H1 (cell line): ENCODE results near the gene TUT4. TPM values are rescaled to one million over a fixed set of nuclear protein-coding genes. Genes with fewer than 3 reads are reported as not detected.

Experiments
- CTCF ChIA-PET: fragments of 300-600 bp; sonication (Branson Sonifier 250); formaldehyde crosslinking; loops from one replicate; lab custom pipeline; 2021; ENCODE audit not compliant: partially characterized antibody; lab: Charles Lee
- POLR2A ChIA-PET: fragments of 300-600 bp; sonication (Branson Sonifier 250); formaldehyde crosslinking; loops from one replicate; lab custom pipeline; 2021; ENCODE audit warnings: inconsistent platforms; ENCODE audit not compliant: partially characterized antibody; lab: Charles Lee
- DNase-seq, 2 experiments: peaks; one replicate each; pipeline versions ENCODE4 v3.0.0 to v3.0.0-alpha.2; 2010 to 2022; ENCODE audit warnings: low spot score in 2 of 2, low read depth in 1 of 2, mixed read lengths in 1 of 2
- FAIRE-seq: peaks from 2 replicates; lab custom pipeline; 2011; peaks lifted over from hg19 to GRCh38; lab: Jason Lieb, UNC
- H2AFZ ChIP-seq: 2 replicates; pipeline ENCODE4 v1.8.1; 2012; ENCODE audit warnings: low read length, inconsistent platforms
- H2AK5ac ChIP-seq: 2 replicates; pipeline ENCODE4 v1.6.1; 2013; ENCODE audit warnings: low read depth, low read length
- H2BK120ac ChIP-seq: replicated peaks from 2 replicates; pipeline ENCODE3; 2013; ENCODE audit warnings: low read depth, low read length, inconsistent platforms
- H2BK12ac ChIP-seq: 2 replicates; pipeline ENCODE4 v1.6.1; 2013; ENCODE audit warnings: low read depth, low read length
- H2BK15ac ChIP-seq: 2 replicates; pipeline ENCODE4 v1.6.1; 2013; ENCODE audit warnings: low read length
- H2BK20ac ChIP-seq: 2 replicates; pipeline ENCODE4 v1.6.1; 2013; ENCODE audit warnings: low read length
- H2BK5ac ChIP-seq: 2 replicates; pipeline ENCODE4 v1.6.1; 2013; ENCODE audit warnings: low read depth, low read length
- H3K14ac ChIP-seq: 2 replicates; pipeline ENCODE4 v1.6.1; 2013; ENCODE audit warnings: inconsistent platforms; ENCODE audit not compliant: insufficient read length
- H3K18ac ChIP-seq: 2 replicates; pipeline ENCODE4 v1.6.1; 2013; ENCODE audit warnings: low read length; ENCODE audit errors: extremely low read depth
- H3K23ac ChIP-seq: 2 replicates; pipeline ENCODE4 v1.6.1; 2013; ENCODE audit warnings: inconsistent platforms; ENCODE audit not compliant: insufficient read length
- H3K23me2 ChIP-seq: 2 replicates; pipeline ENCODE4 v1.6.1; 2013; ENCODE audit warnings: low read depth, low read length
- H3K27ac ChIP-seq: 2 replicates; pipeline ENCODE4 v1.6.1; 2011; ENCODE audit warnings: low read depth, low read length, inconsistent platforms
- H3K27me3 ChIP-seq, 4 experiments: replicated peaks in 1 of 4; 1 replicate in 1 of 4; 2 replicates in 3 of 4; pipeline versions ENCODE4 v1.6.1 to v1.8.1; 2011 to 2013; ENCODE audit warnings: low read length in 3 of 4, mild to moderate bottlenecking in 3 of 4, inconsistent platforms in 2 of 4, mixed read lengths in 2 of 4, moderate library complexity in 1 of 4; ENCODE audit not compliant: control insufficient read depth in 3 of 4, insufficient read depth in 3 of 4; ENCODE audit errors: extremely low read depth in 1 of 4
- H3K36me3 ChIP-seq, 4 experiments: 2 replicates each; pipeline versions ENCODE4 v1.6.1 to v1.8.1; 2011 to 2013; ENCODE audit warnings: mild to moderate bottlenecking in 4 of 4, low read length in 3 of 4, moderate library complexity in 2 of 4, control low read depth in 1 of 4, inconsistent platforms in 1 of 4; ENCODE audit not compliant: insufficient read depth in 4 of 4, control insufficient read depth in 2 of 4
- H3K4ac ChIP-seq: replicated peaks from 2 replicates; pipeline ENCODE3; 2013; ENCODE audit warnings: low read length, low read depth, mixed read lengths, inconsistent platforms; ENCODE audit not compliant: insufficient read length
- H3K4me1 ChIP-seq, 4 experiments: replicated peaks in 1 of 4; 1 replicate in 1 of 4; 2 replicates in 3 of 4; pipeline versions ENCODE4 v1.6.1 to v1.8.1; 2011 to 2013; ENCODE audit warnings: low read length in 3 of 4, inconsistent platforms in 2 of 4, mixed read lengths in 1 of 4; ENCODE audit not compliant: insufficient read depth in 4 of 4, control insufficient read depth in 3 of 4
- H3K4me2 ChIP-seq, 2 experiments: 2 replicates each; pipeline versions ENCODE4 v1.6.1 to v1.8.1; 2011 to 2013; ENCODE audit warnings: low read depth in 2 of 2, low read length in 2 of 2, control low read depth in 1 of 2, inconsistent platforms in 1 of 2, mild to moderate bottlenecking in 1 of 2; ENCODE audit not compliant: insufficient read depth in 1 of 2
- H3K4me3 ChIP-seq, 4 experiments: fragments of 200-600, 300-600 bp in 1 of 4; sonication (generic), shearing (Covaris generic), sonication (Bioruptor Twin) in 1 of 4; 2 replicates each; pipeline versions ENCODE4 v1.5.1 to v1.8.1; 2011 to 2016; ENCODE audit warnings: low read length in 4 of 4, low read depth in 3 of 4, control low read depth in 2 of 4, inconsistent platforms in 2 of 4, mild to moderate bottlenecking in 2 of 4, mixed read lengths in 1 of 4, moderate library complexity in 1 of 4; ENCODE audit not compliant: insufficient read depth in 2 of 4; ENCODE audit errors: extremely low read depth in 1 of 4
- H3K56ac ChIP-seq: replicated peaks from 2 replicates; pipeline ENCODE3; 2013; ENCODE audit warnings: low read depth, mild to moderate bottlenecking, mixed read lengths, low read length, inconsistent platforms; ENCODE audit not compliant: insufficient read length
- H3K79me1 ChIP-seq: 2 replicates; pipeline ENCODE4 v1.6.1; 2013; ENCODE audit warnings: low read depth, low read length, control low read depth
- H3K79me2 ChIP-seq, 2 experiments: 2 replicates each; pipeline versions ENCODE4 v1.6.1 to v1.8.1; 2012 to 2013; ENCODE audit warnings: low read length in 2 of 2, mild to moderate bottlenecking in 2 of 2, inconsistent platforms in 1 of 2; ENCODE audit not compliant: insufficient read depth in 2 of 2, control insufficient read depth in 1 of 2
- H3K9ac ChIP-seq, 4 experiments: replicated peaks in 1 of 4; 1 replicate in 1 of 4; 2 replicates in 3 of 4; pipeline versions ENCODE4 v1.6.1 to v1.8.1; 2011 to 2013; ENCODE audit warnings: low read depth in 3 of 4, low read length in 3 of 4, control low read depth in 2 of 4, mild to moderate bottlenecking in 2 of 4, moderate library complexity in 2 of 4, inconsistent platforms in 1 of 4; ENCODE audit errors: extremely low read depth in 1 of 4
- H3K9me3 ChIP-seq, 2 experiments: 2 replicates each; pipeline versions ENCODE4 v1.6.1 to v1.8.1; 2012 to 2013; ENCODE audit warnings: mild to moderate bottlenecking in 2 of 2, moderate library complexity in 2 of 2, control low read depth in 1 of 2, inconsistent platforms in 1 of 2, low read depth in 1 of 2, low read length in 1 of 2, mixed read lengths in 1 of 2; ENCODE audit not compliant: insufficient read depth in 2 of 2
- H4K20me1 ChIP-seq, 2 experiments: replicated peaks in 1 of 2; 2 replicates each; pipeline versions ENCODE3 to v1.8.1; 2011 to 2013; ENCODE audit warnings: inconsistent platforms in 2 of 2, low read length in 2 of 2, mild to moderate bottlenecking in 1 of 2; ENCODE audit not compliant: insufficient read depth in 2 of 2, control insufficient read depth in 1 of 2
- H4K5ac ChIP-seq: 2 replicates; pipeline ENCODE4 v1.6.1; 2013; ENCODE audit warnings: low read length, low read depth, mixed read lengths, inconsistent platforms; ENCODE audit not compliant: insufficient read length
- H4K8ac ChIP-seq: 2 replicates; pipeline ENCODE4 v1.8.0; 2013; ENCODE audit warnings: mild to moderate bottlenecking, moderate library complexity, low read length, inconsistent platforms; ENCODE audit not compliant: insufficient read depth; ENCODE audit errors: extremely low read depth
- H4K91ac ChIP-seq: replicated peaks from 2 replicates; pipeline ENCODE3; 2013; ENCODE audit warnings: low read length, mixed read lengths, inconsistent platforms; ENCODE audit not compliant: insufficient read length
- ASH2L ChIP-seq: fragments of 200-600, 300-600 bp; sonication (generic); IDR thresholded peaks from one replicate; pipeline ENCODE4 v1.7.1; 2017; ENCODE audit warnings: low read length
- BRCA1 ChIP-seq: IDR thresholded peaks from 2 replicates; pipeline ENCODE4 v1.6.1; 2012; ENCODE audit warnings: low read depth, low read length, improper control_type of control experiment
- CTBP2 ChIP-seq: IDR thresholded peaks from 2 replicates; pipeline ENCODE4 v1.7.0; 2011; ENCODE audit warnings: borderline replicate concordance, mild to moderate bottlenecking, moderate library complexity, mixed read lengths, low read length; ENCODE audit not compliant: insufficient read depth, insufficient read length
- FOSL1 ChIP-seq: IDR thresholded peaks from 2 replicates; pipeline ENCODE4 v1.6.1; 2011; ENCODE audit warnings: mild to moderate bottlenecking, low read depth, low read length, moderate library complexity; ENCODE audit not compliant: insufficient read depth
- HDAC6 ChIP-seq: IDR thresholded peaks from one replicate; pipeline ENCODE4 v1.7.1; 2012; ENCODE audit warnings: low read depth, mild to moderate bottlenecking, inconsistent platforms, low read length, moderate library complexity
- KDM5A ChIP-seq: fragments of 200-600 bp; IDR thresholded peaks from 2 replicates; pipeline ENCODE4 v1.7.1; 2012; ENCODE audit warnings: mild to moderate bottlenecking, low read length, inconsistent platforms, mixed read lengths
- POLR2A ChIP-seq, 2 experiments: IDR thresholded peaks; 1 replicate in 1 of 2; 2 replicates in 1 of 2; pipeline ENCODE4 v1.6.1; 2011; ENCODE audit warnings: low read depth in 2 of 2, low read length in 2 of 2, mild to moderate bottlenecking in 2 of 2; ENCODE audit errors: control extremely low read depth in 1 of 2
- POU5F1 ChIP-seq: IDR thresholded peaks from 2 replicates; pipeline ENCODE4 v1.6.1; 2011; ENCODE audit warnings: low read depth, mild to moderate bottlenecking, low read length, moderate library complexity
- RNF2 ChIP-seq: fragments of 200-900, 300-1000 bp; sonication (generic); IDR thresholded peaks from 2 replicates; pipeline ENCODE4 v1.7.1; 2016; ENCODE audit warnings: borderline replicate concordance, low read depth, mild to moderate bottlenecking, antibody characterized with exemption, low read length; ENCODE audit not compliant: poor library complexity, severe bottlenecking; ENCODE audit errors: missing control alignments
- RXRA ChIP-seq: IDR thresholded peaks from 2 replicates; pipeline ENCODE4 v1.6.1; 2011; ENCODE audit warnings: low read depth, mild to moderate bottlenecking, low read length, moderate library complexity; ENCODE audit not compliant: insufficient read depth
- SP2 ChIP-seq: IDR thresholded peaks from 2 replicates; pipeline ENCODE4 v1.6.1; 2012; ENCODE audit warnings: mild to moderate bottlenecking, low read length, inconsistent platforms
- SRF ChIP-seq: IDR thresholded peaks from 2 replicates; pipeline ENCODE4 v1.6.1; 2011; ENCODE audit warnings: mild to moderate bottlenecking, low read depth, low read length, moderate library complexity
- SUZ12 ChIP-seq: fragments of 200-600 bp; sonication (generic); IDR thresholded peaks from 2 replicates; pipeline ENCODE4 v1.6.1; 2012; ENCODE audit warnings: mild to moderate bottlenecking, inconsistent platforms, low read length, moderate library complexity, mixed read lengths
- WGBS, 2 experiments: shearing (Covaris generic) in 1 of 2; methylation state at CpG; one replicate each; pipeline versions ENCODE4 v1.1.6 to v1.1.7; 2013 to 2015; ENCODE audit warnings: low lambda C conversion rate in 2 of 2, mixed read lengths in 2 of 2, inconsistent platforms in 1 of 2, low coverage in 1 of 2, missing lambda C conversion rate in 1 of 2; ENCODE audit not compliant: insufficient replicate concordance in 2 of 2, insufficient coverage in 1 of 2, insufficient read length in 1 of 2; ENCODE audit errors: extremely low coverage in 1 of 2, missing lambda C conversion rate in 1 of 2; 5-methylcytosine and 5-hydroxymethylcytosine counted together
- polyA plus RNA-seq, 7 experiments: library from polyadenylated mRNA; depleted of rRNA in 3 of 7; stranded (reverse) in 5 of 7; unstranded in 2 of 7; fragments of >200 nt in 5 of 7; fragments of 200-250 nt in 2 of 7; gene quantifications; 1 replicate in 5 of 7; 2 replicates in 1 of 7; 4 replicates in 1 of 7; pipeline versions ENCODE4 v1.2.1 to v1.2.3, GENCODE V29; 2011 to 2013; ENCODE audit warnings: missing spikeins in 2 of 7, mixed read lengths in 2 of 7
- total RNA-seq: library from RNA; stranded (reverse); fragmentation: NEBNext Ultra II Directional; extraction: Animal tissue kit (Norgen Biotek cat#: 25700); gene quantifications from 2 replicates; pipeline ENCODE4 v1.2.1, GENCODE V29; 2021

The TUT4 gene
- total and polyA plus RNA-seq, 2 of the 8 experiments (the other 6 are each of a cell fraction or from before 2014, with no cell fraction given): 54.5 to 63.3 TPM

GRCh38 chr1:52532731-52533327 is 20.1 kb downstream of the TUT4 start:
- no peaks in the 10 kb centered on the region for H3K36me3 ChIP-seq
- no peak overlapping the region for H2AK5ac ChIP-seq
- H2BK15ac ChIP-seq: no peak overlapping the region
- H3K14ac ChIP-seq: no peak overlapping the region
- no peak overlapping the region for H4K91ac ChIP-seq
- TF ChIP-seq BRCA1 (no peak), SP2 (no peak), KDM5A (no peak), CTBP2 (no peak), SRF (no peak), POLR2A (IDR thresholded peaks at IDR 0.05; ENCODE audit: control extremely low read depth in 1 of 2, low read depth in 2 of 2, low read length in 2 of 2) (no peak), FOSL1 (no peak), RNF2 (no peak), POU5F1 (no peak), SUZ12 (no peak), RXRA (no peak), ASH2L (no peak), HDAC6 (no peak)
- H4K5ac ChIP-seq: no peak overlapping the region
- H3K79me1 ChIP-seq: peaks cover 6% of the 10 kb centered on the region
- H3K18ac ChIP-seq: no peak overlapping the region
- H3K4me3 ChIP-seq: no peak overlapping the region
- H3K79me2 ChIP-seq: peaks cover 0 to 83% of the 10 kb centered on the region in 2 experiments; a peak in 3 of 4 replicates
- H3K56ac ChIP-seq: no peak overlapping the region
- no peak overlapping the region for H3K4me2 ChIP-seq
- no peak overlapping the region for H2BK5ac ChIP-seq
- WGBS, 2 experiments: 80% methylated on average over 2 of the region's 2 CpGs; no CpG with 5 or more reads in 1 of the 2 experiments
- no peak overlapping the region for H3K27ac ChIP-seq
- no peaks in the 10 kb centered on the region for H3K4me1 ChIP-seq
- POLR2A ChIA-PET: interaction anchor here (0.7 to 0.9 kb wide), 2 partner anchors 8 to 71 kb away, joined by 3 read pairs; no protein-coding TSS in a partner anchor
- H3K4ac ChIP-seq: no peak overlapping the region
- H2BK20ac ChIP-seq: no peak overlapping the region
- no peak overlapping the region for H2AFZ ChIP-seq
- FAIRE-seq (no peak), DNase-seq (no peak)
- CTCF ChIA-PET: interaction anchor here (0.5 to 1.6 kb wide), 4 partner anchors 11 to 92 kb away, joined by 3 to 5 read pairs (median 3); no protein-coding TSS in a partner anchor
- no peak overlapping the region for H2BK12ac ChIP-seq
- H2BK120ac ChIP-seq: no peak overlapping the region
- H3K27me3 ChIP-seq: no peaks in the 10 kb centered on the region
- peaks cover 0 to 1% of the 10 kb centered on the region in 2 experiments for H4K20me1 ChIP-seq
- no peaks in the 10 kb centered on the region for H3K23me2 ChIP-seq
- no peaks in the 10 kb centered on the region; a peak in 1 of 4 replicates for H3K9me3 ChIP-seq
- no peak overlapping the region for H4K8ac ChIP-seq
- no peak overlapping the region for H3K9ac ChIP-seq
- H3K23ac ChIP-seq: no peak overlapping the region
